HepG2 (cell line): ENCODE measurements around the gene UBR1. TPM values are rescaled to one million over a fixed set of nuclear protein-coding genes. Genes with fewer than 3 reads are reported as not detected.
"Not testable (repeated sequence)": the region's sequence is repeated elsewhere in the genome, so short reads cannot be mapped to it uniquely, and the experiment has no call there.

ENCODE experiments used
- ATAC-seq: fragments of 200-7000 bp; cut with Tn5 transposase; 3 replicates; pipeline ENCODE4 v1.9.1; 2020; ENCODE audit warnings: mild to moderate bottlenecking, moderate library complexity
- BruUV-seq: library from RNA; stranded (reverse); fragments of 400-500 nt; replicated peaks from 2 replicates; lab custom pipeline; 2021; lab: Mats Ljungman, UMichigan
- CTCF ChIA-PET: fragments of 300-600 bp; formaldehyde crosslinking; extraction: SDS; loops from one replicate; lab custom pipeline; 2021; ENCODE audit warnings: low total read pairs, inconsistent platforms, low intra/inter-chr PET ratio; lab: Yijun Ruan, JAX
- POLR2A ChIA-PET: fragments of 350-600 bp; sonication (Branson Sonifier 250); formaldehyde crosslinking; loops from one replicate; lab custom pipeline; 2020; ENCODE audit warnings: antibody characterized with exemption, inconsistent platforms; lab: Yijun Ruan, JAX
- DNase-seq: peaks from one replicate; pipeline ENCODE4 v3.0.0-alpha.2; 2015; ENCODE audit warnings: low spot score
- FAIRE-seq: peaks from 3 replicates; lab custom pipeline; 2011; peaks lifted over from hg19 to GRCh38; lab: Jason Lieb, UNC
- H2AFZ ChIP-seq: one replicate; pipeline ENCODE4 v1.6.1; 2011; ENCODE audit warnings: low read length, inconsistent platforms
- H3K27ac ChIP-seq: fragments of 300-600 bp; 3 replicates; pipeline ENCODE4 v1.8.0; 2011; ENCODE audit warnings: mixed run types, mild to moderate bottlenecking, mixed read lengths, low read length, inconsistent platforms; ENCODE audit not compliant: insufficient read depth; ENCODE audit errors: extremely low read length
- H3K27me3 ChIP-seq, 2 experiments: fragments of 200-600 bp in 1 of 2; 2 replicates in 1 of 2; 3 replicates in 1 of 2; pipeline versions ENCODE4 v1.6.0 to v1.8.0; 2011; ENCODE audit warnings: low read length in 2 of 2, mild to moderate bottlenecking in 2 of 2, moderate library complexity in 2 of 2, inconsistent platforms in 1 of 2; ENCODE audit not compliant: insufficient read depth in 2 of 2, control insufficient read depth in 1 of 2
- H3K36me3 ChIP-seq, 2 experiments: fragments of 200-600 bp in 1 of 2; replicated peaks in 1 of 2; 2 replicates in 1 of 2; 3 replicates in 1 of 2; pipeline versions ENCODE4 v1.5.1 to v1.8.0; 2011; ENCODE audit warnings: low read length in 2 of 2, inconsistent platforms in 1 of 2; ENCODE audit not compliant: insufficient read depth in 2 of 2, control insufficient read depth in 1 of 2
- H3K4me1 ChIP-seq: 2 replicates; pipeline ENCODE4 v1.5.1; 2012; ENCODE audit warnings: low read length, inconsistent platforms; ENCODE audit not compliant: insufficient read depth
- H3K4me2 ChIP-seq: 2 replicates; pipeline ENCODE4 v1.6.0; 2011; ENCODE audit warnings: low read depth, low read length, inconsistent platforms
- H3K4me3 ChIP-seq, 3 experiments: fragments of 200-600 bp in 1 of 3; sonication (generic), shearing (Covaris generic) in 1 of 3; replicated peaks in 1 of 3; 2 replicates each; pipeline ENCODE4 v1.5.1; 2011 to 2016; ENCODE audit warnings: low read length in 3 of 3, inconsistent platforms in 2 of 3, low read depth in 2 of 3, mild to moderate bottlenecking in 2 of 3, control low read depth in 1 of 3, mixed read lengths in 1 of 3; ENCODE audit not compliant: insufficient read depth in 1 of 3
- H3K79me2 ChIP-seq: one replicate; pipeline ENCODE4 v1.6.1; 2011; ENCODE audit warnings: low read length, inconsistent platforms; ENCODE audit not compliant: insufficient read depth
- H3K9ac ChIP-seq: 2 replicates; pipeline ENCODE4 v1.6.0; 2011; ENCODE audit warnings: mild to moderate bottlenecking, low read depth, low read length, inconsistent platforms; ENCODE audit not compliant: insufficient read depth
- H3K9me3 ChIP-seq: 2 replicates; pipeline ENCODE4 v1.5.1; 2012; ENCODE audit warnings: mild to moderate bottlenecking, low read length
- H4K20me1 ChIP-seq: 2 replicates; pipeline ENCODE4 v1.6.0; 2011; ENCODE audit warnings: inconsistent platforms, mild to moderate bottlenecking, low read length, moderate library complexity; ENCODE audit not compliant: insufficient read depth
- RNF2 ChIP-seq: fragments of 450-650 bp; conservative IDR thresholded peaks from 2 replicates; pipeline ENCODE4 v1.6.1; 2016; ENCODE audit warnings: low read depth
- YY1 ChIP-seq: IDR thresholded peaks from 2 replicates; pipeline ENCODE4 v1.6.1; 2011; ENCODE audit warnings: low read length, low read depth, moderate library complexity, mild to moderate bottlenecking; ENCODE audit not compliant: insufficient read depth, insufficient replicate concordance
- ZFP1 ChIP-seq: IDR thresholded peaks from 2 replicates; pipeline ENCODE4 v1.6.1; 2016
- ZNF552 ChIP-seq: sonication (generic); formaldehyde crosslinking; IDR thresholded peaks from 2 replicates; pipeline ENCODE4 v1.9.0; 2022; ENCODE audit warnings: missing genetic modification reagents, mild to moderate bottlenecking, borderline replicate concordance
- ZNF569 ChIP-seq: sonication (generic); formaldehyde crosslinking; IDR thresholded peaks from 2 replicates; pipeline ENCODE4 v1.5.0; 2020; ENCODE audit warnings: mild to moderate bottlenecking, missing genetic modification reagents, moderate library complexity, borderline replicate concordance
- WGBS: methylation state at CpG from one replicate; pipeline ENCODE4 v1.1.6; 2017; ENCODE audit warnings: low lambda C conversion rate; 5-methylcytosine and 5-hydroxymethylcytosine counted together
- in situ Hi-C: cut with HindIII; loops from 2 replicates; pipeline ENCODE4 v1.10.0; 2017; ENCODE audit warnings: low pct_unique_long_range_greater_than_20kb; ENCODE audit not compliant: extremely low pct_ligation_motif_present
- intact Hi-C: fragments of 100-400 bp; cut with micrococcal nuclease; formaldehyde crosslinking; loops from one replicate; pipeline ENCODE4 v1.10.0; 2022; ENCODE audit not compliant: unreplicated experiment
- polyA plus RNA-seq, 8 experiments: library from polyadenylated mRNA; depleted of rRNA in 3 of 8; stranded (reverse) in 7 of 8; unstranded in 1 of 8; fragments of >200 nt; fragmentation: Illumina TruSeq in 4 of 8; extraction: Trizol in 4 of 8; gene quantifications; 2 replicates each; pipeline versions ENCODE4 v1.2.1 to v1.2.3, GENCODE V29; 2011 to 2016; ENCODE audit warnings: low read depth in 4 of 8, missing spikeins in 1 of 8, mixed read lengths in 1 of 8; ENCODE audit not compliant: insufficient read depth in 1 of 8
- total RNA-seq, 5 experiments: library from RNA; depleted of rRNA; stranded (reverse); fragments of >200 nt; fragmentation: Illumina TruSeq; extraction: Trizol; gene quantifications; 2 replicates each; pipeline ENCODE4 v1.2.3, GENCODE V29; 2016; ENCODE audit warnings: low read depth in 1 of 5

UBR1 gene
- total and polyA plus RNA-seq, 2 of the 13 experiments (the other 11 are each of a cell fraction or from before 2014, with no cell fraction given), result 6.4 to 18.0 TPM

- H3K27me3 ChIP-seq, H3K4me1 ChIP-seq, intact Hi-C loops, H3K79me2 ChIP-seq, BruUV-seq, H3K9me3 ChIP-seq, FAIRE-seq, DNase-seq, H3K4me3 ChIP-seq, H3K27ac ChIP-seq, POLR2A ChIA-PET, in situ Hi-C loops, H3K4me2 ChIP-seq, H2AFZ ChIP-seq, H3K9ac ChIP-seq, ATAC-seq, CTCF ChIA-PET, H4K20me1 ChIP-seq: not testable (repeated sequence)
- peaks cover 0 to 35% of the 10 kb centered on the region in 2 experiments; a peak in 4 of 5 replicates for H3K36me3 ChIP-seq
- 100% methylated on average over 3 of the region's 3 CpGs for WGBS
Observed at GRCh38 chr15:42948898-42949297, 156.9 kb downstream of the UBR1 start.

- intact Hi-C loops, result no loop called here
- H3K27me3 ChIP-seq, result no peaks in the 10 kb centered on the region
- DNase-seq (no peak), ATAC-seq (peak; percentile 59), FAIRE-seq (no peak)
- POLR2A ChIA-PET, result no interaction called here
- TF ChIP-seq RNF2 (no peak), YY1 (no peak), ZNF552 (CRISPR knock-in tag) (no peak), ZNF569 (CRISPR knock-in tag) (no peak), ZFP1 (CRISPR knock-in tag) (peak; percentile 98)
- no peak overlapping the region for H2AFZ ChIP-seq
- 72% methylated on average over 1 of the region's 1 CpG for WGBS
- H3K27ac ChIP-seq, result peak overlapping the region; percentile 24
- peaks cover 21% of the 10 kb centered on the region for H3K4me1 ChIP-seq
- H3K4me2 ChIP-seq, result peak overlapping the region; percentile 0; the same call in 1 of the 2 replicates
- no peak overlapping the region for H3K4me3 ChIP-seq
- H3K9me3 ChIP-seq, result no peaks in the 10 kb centered on the region
- BruUV-seq, result no TSS peak
- no peaks in the 10 kb centered on the region for H3K79me2 ChIP-seq
- no peaks in the 10 kb centered on the region for H4K20me1 ChIP-seq
- CTCF ChIA-PET, result no interaction called here
- peaks cover 0 to 11% of the 10 kb centered on the region in 2 experiments; a peak in 3 of 5 replicates for H3K36me3 ChIP-seq
- H3K9ac ChIP-seq, result no peak overlapping the region
- in situ Hi-C loops, result no loop called here
Observed at GRCh38 chr15:42940527-42940926, 165.3 kb downstream of the UBR1 start.
